ENCODE results near the gene FKBP4. TPM values are rescaled to one million over a fixed set of nuclear protein-coding genes. Genes with fewer than 3 reads are reported as not detected.

The FKBP4 gene
- polyA plus RNA-seq, 3 donors from 2014 or later, result 24.9 to 30.3 (median 27.6) TPM

GRCh38 chr12:2832550-2833127 lies 37.9 kb downstream of the FKBP4 start:
- Mint-ChIP-seq H3K4me1 (peaks cover 2 to 6% of the 10 kb centered on the region in 2 donors), H3K4me3 (no peak overlapping the region), H3K27ac (peak overlapping the region in 3 of 6 donors; percentile 17 to 53 (median 26)), H3K36me3 (peaks cover 9 to 30% (median 24%) of the 10 kb centered on the region in 3 donors), H3K27me3 (ENCODE audit: low read depth in 3 of 3) (peaks cover 0 to 5% (median 1%) of the 10 kb centered on the region in 3 donors), H3K9me3 (no peaks in the 10 kb centered on the region)
- DNase-seq, result no peak

GRCh38 chr12:2833327-2833726 lies 38.6 kb downstream of the FKBP4 start:
- Mint-ChIP-seq H3K4me1 (peaks cover 2 to 6% of the 10 kb centered on the region in 2 donors), H3K4me3 (no peak overlapping the region), H3K27me3 (ENCODE audit: low read depth in 3 of 3) (peaks cover 0 to 5% (median 1%) of the 10 kb centered on the region in 3 donors), H3K9me3 (no peaks in the 10 kb centered on the region), H3K36me3 (peaks cover 14 to 24% (median 21%) of the 10 kb centered on the region in 3 donors), H3K27ac (no peak overlapping the region)
- no peak for DNase-seq

DNA sequence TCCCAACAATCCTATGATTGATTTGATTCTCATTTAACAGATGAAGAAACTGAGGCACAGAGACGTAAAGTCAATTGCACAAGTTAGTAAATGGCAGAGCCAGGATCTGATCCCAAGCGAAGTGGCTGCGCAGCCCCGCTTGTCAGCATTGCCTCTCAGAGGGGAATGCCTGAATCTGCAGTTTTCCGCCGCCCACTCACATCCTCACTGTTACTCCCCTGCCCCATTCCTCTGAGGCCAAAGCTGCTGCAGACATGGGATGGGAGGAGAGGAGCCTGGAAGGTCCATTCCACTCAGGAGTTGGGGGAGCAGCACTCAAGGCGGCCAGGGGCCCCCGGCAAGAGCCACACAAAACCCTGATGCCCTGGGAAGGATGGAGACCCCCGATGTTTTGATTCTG lies 39.0 kb downstream of the FKBP4 start:
- Mint-ChIP-seq H3K36me3 (peaks cover 15 to 21% (median 18%) of the 10 kb centered on the region in 3 donors), H3K4me3 (no peak overlapping the region), H3K27me3 (ENCODE audit: low read depth in 3 of 3) (peaks cover 0 to 5% (median 1%) of the 10 kb centered on the region in 3 donors), H3K4me1 (peaks cover 2 to 6% of the 10 kb centered on the region in 2 donors), H3K9me3 (no peaks in the 10 kb centered on the region), H3K27ac (no peak overlapping the region)
- DNase-seq, result no peak

GRCh38 chr12:2834581-2835491 lies 40.1 kb downstream of the FKBP4 start, which contains the start of gene NRIP2:
TSS of gene NRIP2 (minus strand) at chr12:2835035. CDS start at chr12:2834983, 52 bp downstream.
- Mint-ChIP-seq H3K27ac (peak within 1 kb of the TSS in 1 of 6 donors; percentile 57), H3K4me3 (no peak within 1 kb of the TSS), H3K27me3 (ENCODE audit: low read depth in 3 of 3) (peaks cover 0 to 5% (median 1%) of the 10 kb centered on the region in 3 donors), H3K9me3 (no peaks in the 10 kb centered on the region), H3K4me1 (peaks cover 2 to 6% of the 10 kb centered on the region in 2 donors), H3K36me3 (peaks cover 18 to 23% (median 18%) of the 10 kb centered on the region in 3 donors)
- DNase-seq, result no peak

GRCh38 chr12:2835691-2836403 lies 41.1 kb downstream of the FKBP4 start:
- Mint-ChIP-seq H3K9me3 (no peaks in the 10 kb centered on the region), H3K4me3 (no peak overlapping the region), H3K27ac (no peak overlapping the region), H3K27me3 (ENCODE audit: low read depth in 3 of 3) (peaks cover 0 to 5% (median 0%) of the 10 kb centered on the region in 3 donors), H3K4me1 (peaks cover 2 to 6% of the 10 kb centered on the region in 2 donors), H3K36me3 (peaks cover 18 to 21% (median 20%) of the 10 kb centered on the region in 3 donors)
- no peak for DNase-seq

GRCh38 chr12:2836574-2836973 lies 41.8 kb downstream of the FKBP4 start:
- H3K4me3 Mint-ChIP-seq, result no peak overlapping the region
- peaks cover 0 to 5% (median 0%) of the 10 kb centered on the region in 3 donors for H3K27me3 Mint-ChIP-seq (ENCODE audit: low read depth in 3 of 3)
- H3K27ac Mint-ChIP-seq, result no peak overlapping the region
- H3K4me1 Mint-ChIP-seq, result peaks cover 2 to 6% of the 10 kb centered on the region in 2 donors
- peaks cover 17 to 18% (median 18%) of the 10 kb centered on the region in 3 donors for H3K36me3 Mint-ChIP-seq
- no peaks in the 10 kb centered on the region for H3K9me3 Mint-ChIP-seq
- DNase-seq, result no peak

DNA sequence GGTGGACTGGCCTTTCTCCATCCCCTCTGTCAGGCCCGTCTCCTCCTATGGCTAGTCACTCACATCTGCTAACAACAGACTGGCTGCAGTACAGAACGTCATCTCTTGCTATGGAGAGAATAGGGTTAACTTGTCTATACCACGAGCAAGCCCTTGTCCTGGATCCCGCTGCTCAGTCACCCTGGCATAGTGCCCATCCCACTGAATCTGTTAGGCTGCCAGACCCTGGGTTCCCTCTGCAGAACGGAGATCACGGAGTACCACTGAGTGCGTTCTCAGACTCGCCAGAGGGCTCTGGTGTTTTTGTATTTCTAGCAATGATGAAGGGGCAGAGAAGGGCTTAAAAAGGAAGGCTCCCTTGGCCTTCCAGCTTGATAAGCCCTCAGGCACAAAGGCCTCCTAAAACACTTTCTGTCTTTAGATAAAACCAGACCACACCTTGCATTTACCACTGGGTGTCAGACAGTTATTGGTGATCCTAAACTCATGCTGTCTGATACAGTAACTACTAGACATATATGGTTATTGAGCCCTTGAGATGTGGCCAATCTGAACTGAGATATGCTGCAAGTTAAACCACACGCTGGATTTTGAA lies 46.4 kb downstream of the FKBP4 start:
- Mint-ChIP-seq H3K4me3 (no peak overlapping the region), H3K36me3 (peaks cover 16 to 23% (median 20%) of the 10 kb centered on the region in 3 donors)

GRCh38 chr12:2842948-2843347 lies 48.2 kb downstream of the FKBP4 start:
- no peak for DNase-seq
- no peaks in the 10 kb centered on the region for H3K4me1 Mint-ChIP-seq
- peaks cover 0 to 2% (median 0%) of the 10 kb centered on the region in 3 donors for H3K27me3 Mint-ChIP-seq (ENCODE audit: low read depth in 3 of 3)
- H3K4me3 Mint-ChIP-seq, result no peak overlapping the region
- no peaks in the 10 kb centered on the region for H3K9me3 Mint-ChIP-seq
- H3K36me3 Mint-ChIP-seq, result peaks cover 15 to 22% (median 21%) of the 10 kb centered on the region in 3 donors
- H3K27ac Mint-ChIP-seq, result no peak overlapping the region

More for the DNA sequence above, 46.4 kb downstream of the FKBP4 start:
- no peaks in the 10 kb centered on the region for H3K4me1 Mint-ChIP-seq
- DNase-seq, result no peak
- H3K27me3 Mint-ChIP-seq (ENCODE audit: low read depth in 3 of 3), result peaks cover 0 to 3% (median 2%) of the 10 kb centered on the region in 3 donors
- no peak overlapping the region for H3K27ac Mint-ChIP-seq
- H3K9me3 Mint-ChIP-seq, result no peaks in the 10 kb centered on the region

GRCh38 chr12:2844786-2845185 lies 50.0 kb downstream of the FKBP4 start:
- Mint-ChIP-seq H3K36me3 (peaks cover 8 to 17% (median 14%) of the 10 kb centered on the region in 3 donors), H3K4me1 (no peaks in the 10 kb centered on the region), H3K9me3 (no peaks in the 10 kb centered on the region), H3K27ac (peak overlapping the region in 1 of 6 donors; percentile 47), H3K27me3 (ENCODE audit: low read depth in 3 of 3) (peaks cover 0 to 2% (median 0%) of the 10 kb centered on the region in 3 donors), H3K4me3 (no peak overlapping the region)
- DNase-seq, result no peak

DNA sequence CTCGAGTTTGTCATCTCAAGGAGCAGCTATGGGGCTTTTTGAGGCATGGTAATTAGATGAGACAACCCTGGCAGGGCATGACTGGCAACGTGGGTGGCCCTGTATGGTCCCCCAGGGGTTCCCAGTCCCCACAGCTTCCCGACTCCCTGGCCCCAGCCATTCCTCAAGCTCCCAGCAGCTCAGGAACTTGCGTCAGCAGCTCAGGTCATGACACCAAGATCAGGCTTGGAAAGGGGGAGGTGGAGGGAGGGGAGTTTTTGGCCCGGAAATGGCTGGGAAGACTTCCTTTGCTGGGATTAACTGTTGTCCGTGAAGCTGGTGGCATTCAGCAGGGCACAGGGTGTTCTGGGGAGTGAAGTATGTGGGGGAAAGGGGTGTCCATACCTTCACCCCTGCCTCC lies 50.5 kb downstream of the FKBP4 start:
- no peak for DNase-seq
- Mint-ChIP-seq H3K4me3 (no peak overlapping the region), H3K4me1 (no peaks in the 10 kb centered on the region), H3K27ac (no peak overlapping the region), H3K27me3 (ENCODE audit: low read depth in 3 of 3) (peaks cover 0 to 2% (median 0%) of the 10 kb centered on the region in 3 donors), H3K9me3 (no peaks in the 10 kb centered on the region), H3K36me3 (peaks cover 8 to 15% (median 13%) of the 10 kb centered on the region in 3 donors)

DNA sequence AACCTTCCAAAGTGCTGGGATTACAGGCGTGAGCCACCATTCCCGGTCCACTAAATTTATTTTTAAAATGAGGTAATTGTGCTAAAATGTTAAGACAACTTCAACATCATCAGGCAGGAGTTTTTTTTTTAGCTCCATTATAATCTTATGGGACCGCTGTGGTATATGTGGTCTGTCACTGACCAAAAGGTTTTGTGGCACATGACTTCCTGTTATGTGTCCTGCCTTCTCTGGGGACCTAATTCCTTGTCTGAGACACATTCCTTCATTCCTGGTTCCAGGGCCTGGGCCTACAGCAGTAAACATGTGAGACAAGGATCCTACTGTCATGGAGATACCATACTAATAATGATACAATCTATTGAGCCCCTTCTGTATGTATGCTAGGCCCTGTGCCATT lies 57.2 kb downstream of the FKBP4 start:
- peaks cover 7 to 16% (median 11%) of the 10 kb centered on the region in 3 donors for H3K36me3 Mint-ChIP-seq
- H3K4me1 Mint-ChIP-seq, result no peaks in the 10 kb centered on the region
- no peak overlapping the region for H3K27ac Mint-ChIP-seq
- no peak overlapping the region for H3K4me3 Mint-ChIP-seq
- DNase-seq, result no peak
- no peaks in the 10 kb centered on the region for H3K9me3 Mint-ChIP-seq
- H3K27me3 Mint-ChIP-seq (ENCODE audit: low read depth in 3 of 3), result no peaks in the 10 kb centered on the region

GRCh38 chr12:2853626-2854025 lies 58.9 kb downstream of the FKBP4 start:
- DNase-seq, result peak in 2 of 3 donors; percentile 8 to 18
- H3K4me1 Mint-ChIP-seq, result no peaks in the 10 kb centered on the region
- peaks cover 0 to 1% (median 0%) of the 10 kb centered on the region in 3 donors for H3K27me3 Mint-ChIP-seq (ENCODE audit: low read depth in 3 of 3)
- H3K27ac Mint-ChIP-seq, result peak overlapping the region in 1 of 6 donors; percentile 34
- H3K9me3 Mint-ChIP-seq, result no peaks in the 10 kb centered on the region
- peaks cover 3 to 12% (median 6%) of the 10 kb centered on the region in 3 donors for H3K36me3 Mint-ChIP-seq
- no peak overlapping the region for H3K4me3 Mint-ChIP-seq
